Left hindlimb (tissue), 1 donor: Measurements from ENCODE around the gene TPM4.
A peak's percentile ranks its signal among the peaks of the same experiment; 100 is the strongest.
"Not testable (repeated sequence)": the region's sequence is repeated elsewhere in the genome, so short reads cannot be mapped to it uniquely, and the experiment has no call there.

Experiments
- DNase-seq: peaks from one replicate; pipeline ENCODE4 v3.0.0-alpha.2; 2018

The TPM4 gene

DNA sequence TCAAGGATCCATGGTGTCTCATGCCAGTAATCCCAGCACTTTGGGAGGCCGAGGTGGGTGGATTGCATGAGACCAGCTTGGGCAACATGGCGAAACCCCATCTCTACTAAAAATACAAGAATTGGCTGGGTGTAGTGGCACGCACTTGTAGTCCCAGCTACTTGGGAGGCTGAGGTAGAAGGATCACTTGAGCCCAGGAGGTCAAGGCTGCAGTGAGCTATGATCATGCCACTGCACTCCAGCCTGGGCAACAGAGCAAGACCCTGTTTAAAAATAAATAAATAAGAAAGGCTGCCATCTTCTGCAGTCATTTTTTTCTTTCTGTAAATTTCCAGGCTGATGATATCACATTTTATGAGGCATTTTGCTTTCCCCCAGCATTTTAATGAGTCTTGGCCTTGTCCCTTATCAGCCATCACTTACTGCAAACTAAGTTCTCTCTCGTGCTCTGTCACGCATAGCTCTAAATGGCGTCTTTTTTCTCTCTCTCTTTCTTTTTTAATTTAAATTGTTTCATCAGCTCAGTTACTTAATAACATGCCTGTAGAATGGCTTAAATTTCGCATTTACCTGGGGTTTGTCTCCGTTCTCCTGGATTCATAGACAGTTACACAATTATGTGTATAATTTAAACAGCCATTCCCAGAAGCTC is 23.1 kb downstream of the TPM4 start:
- not testable (repeated sequence) for DNase-seq

DNA sequence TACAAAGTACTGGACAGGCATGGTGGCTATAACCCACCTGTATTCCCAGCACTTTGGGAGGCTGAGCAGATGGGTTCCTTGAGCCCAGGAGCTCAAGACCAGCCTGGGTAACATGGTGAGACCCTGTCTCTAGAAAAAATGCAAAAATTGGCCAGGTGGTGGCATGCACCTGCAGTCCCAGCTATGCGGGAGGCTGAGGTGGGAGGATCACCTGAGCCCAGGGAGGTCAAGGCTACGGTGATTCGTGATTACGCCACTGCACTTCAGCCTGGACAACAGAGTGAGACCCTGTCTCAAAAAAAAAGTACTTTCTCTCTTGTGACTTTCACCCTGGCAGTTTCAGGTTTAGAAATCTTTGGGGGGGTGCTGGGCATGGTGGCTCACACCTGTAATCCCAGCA is 24.2 kb downstream of the TPM4 start:
- DNase-seq: no peak

GRCh38 chr19:16104722-16105121 is 28.4 kb downstream of the TPM4 start:
- no peak for DNase-seq

- no peak for DNase-seq
These were observed 29.8 kb downstream of the TPM4 start for GRCh38 chr19:16106121-16106520.

- DNase-seq: peak; percentile 100
These were observed 35.0 kb downstream of the TPM4 start, which contains the start of gene RAB8A for GRCh38 chr19:16111160-16111908. Gene RAB8A (plus strand): TSS chr19:16111889. CDS start chr19:16111902, 13 bp downstream.

DNA sequence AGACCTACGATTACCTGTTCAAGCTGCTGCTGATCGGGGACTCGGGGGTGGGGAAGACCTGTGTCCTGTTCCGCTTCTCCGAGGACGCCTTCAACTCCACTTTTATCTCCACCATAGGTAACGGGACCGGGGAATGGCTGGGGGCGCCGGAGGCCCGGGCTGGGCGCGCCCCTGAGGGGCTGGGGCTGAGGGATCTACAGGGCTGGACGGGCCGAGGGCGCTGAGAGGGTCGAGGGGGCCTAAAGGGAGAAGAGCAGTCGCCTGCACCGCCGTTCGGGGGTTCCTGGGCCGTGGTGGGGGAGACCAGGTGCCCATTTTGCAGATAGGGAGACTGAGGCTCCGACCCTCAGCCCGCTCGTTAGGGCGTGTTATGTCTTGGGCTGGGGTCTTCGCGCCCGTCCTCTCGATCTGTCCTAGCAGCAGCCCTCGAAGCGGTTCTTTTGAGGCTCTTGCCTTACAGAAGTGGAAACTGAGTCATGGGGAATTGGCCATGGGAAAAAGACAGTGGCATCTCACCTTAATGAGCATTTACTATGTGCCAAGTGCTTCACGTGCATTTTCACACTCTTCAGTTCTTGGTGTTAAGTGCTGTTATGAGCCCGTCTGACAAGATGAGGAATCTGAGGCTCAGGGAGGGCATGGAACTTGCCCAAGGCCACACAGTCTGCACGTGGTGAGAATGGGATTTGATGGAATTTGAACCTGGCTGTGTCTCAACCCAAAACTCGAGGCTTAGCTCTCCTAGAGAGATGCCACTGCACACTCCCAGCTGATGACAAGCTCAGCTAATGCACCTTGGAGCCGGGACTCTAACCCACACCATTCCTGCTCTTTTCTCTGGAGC is 35.8 kb downstream of the TPM4 start:
- DNase-seq: no peak

GRCh38 chr19:16112778-16113177 is 36.5 kb downstream of the TPM4 start:
- DNase-seq: no peak

DNA sequence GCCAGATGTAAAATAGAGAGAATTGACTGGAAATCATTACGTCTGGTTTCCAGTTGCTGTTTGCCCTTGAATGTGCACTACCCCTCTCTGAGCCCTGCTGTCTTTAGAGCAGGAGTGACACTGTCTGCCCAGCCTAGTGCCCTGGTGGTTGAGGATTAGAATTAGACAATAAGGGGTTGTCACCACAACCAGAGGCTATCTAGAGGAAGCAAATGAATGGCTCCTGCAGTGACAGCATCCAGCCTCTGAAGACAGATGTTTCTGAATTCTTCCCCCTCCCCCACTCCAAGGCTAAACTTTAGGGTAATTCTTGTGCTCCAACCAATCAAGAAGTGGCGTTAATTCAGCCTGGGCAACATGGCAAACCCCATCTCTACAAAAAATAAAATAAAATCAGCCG is 37.4 kb downstream of the TPM4 start:
- no peak for DNase-seq

GRCh38 chr19:16115301-16116039 is 39.2 kb downstream of the TPM4 start:
- no peak for DNase-seq

DNA sequence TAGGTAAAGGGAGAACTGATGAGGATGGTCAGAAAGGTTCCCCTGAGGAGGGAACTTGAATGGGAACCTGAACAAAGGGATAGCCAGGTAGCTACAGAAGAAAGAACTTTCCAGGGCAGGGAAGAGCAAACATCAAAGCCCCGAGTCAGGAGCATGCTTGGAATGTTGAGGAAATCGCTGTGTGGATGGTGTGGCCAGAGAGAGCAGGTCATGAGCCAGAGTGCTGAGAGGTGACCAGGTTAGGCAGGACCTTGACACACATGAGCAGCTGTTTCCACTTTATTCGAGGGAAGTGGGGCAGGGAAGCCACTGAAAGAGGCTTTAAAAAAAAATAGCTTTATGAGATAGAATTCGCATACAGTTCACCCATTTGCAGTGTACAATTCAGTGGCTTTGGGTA is 39.8 kb downstream of the TPM4 start:
- DNase-seq: no peak

GRCh38 chr19:16117594-16118033 is 41.3 kb downstream of the TPM4 start:
- DNase-seq: no peak

- DNase-seq: no peak
These were observed 42.3 kb downstream of the TPM4 start for GRCh38 chr19:16118489-16119033.

DNA sequence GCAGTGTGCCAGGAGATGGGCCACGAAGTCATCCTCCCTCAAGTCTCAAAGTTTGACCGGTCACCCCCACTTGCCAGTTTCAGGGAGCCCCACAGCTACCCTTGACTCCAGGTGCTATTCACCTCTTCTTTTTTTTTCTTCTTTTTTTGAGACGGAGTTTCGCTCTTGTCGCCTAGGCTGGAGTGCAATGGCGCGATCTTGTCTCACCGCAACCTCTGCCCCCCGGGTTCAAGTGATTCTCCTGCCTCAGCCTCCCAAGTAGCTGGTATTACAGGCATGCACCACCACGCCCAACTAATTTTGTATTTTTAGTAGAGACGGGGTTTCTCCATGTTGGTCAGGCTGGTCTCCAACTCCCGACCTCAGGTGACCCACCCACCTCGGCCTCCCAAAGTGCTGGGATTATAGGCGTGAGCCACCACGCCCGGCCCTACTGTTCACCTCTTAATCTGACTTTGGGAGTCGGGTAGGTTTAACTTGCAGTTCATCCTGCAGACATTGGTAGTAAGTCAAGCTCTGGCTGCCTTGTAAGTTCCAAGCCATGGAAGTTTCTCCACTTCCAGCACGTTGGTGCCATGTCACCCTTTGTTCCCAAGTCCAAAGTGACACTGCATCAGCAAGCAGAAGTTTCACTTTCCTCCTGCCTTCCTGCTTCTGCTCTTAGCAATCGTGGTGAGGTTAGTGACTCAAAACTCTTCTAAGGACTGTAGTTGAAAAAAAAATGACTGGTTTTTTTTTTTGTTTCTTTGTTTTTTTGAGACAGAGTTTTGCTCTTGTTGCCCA is 43.0 kb downstream of the TPM4 start:
- not testable (repeated sequence) for DNase-seq

GRCh38 chr19:16121141-16121540 is 44.8 kb downstream of the TPM4 start:
- DNase-seq: no peak

GRCh38 chr19:16121967-16122366 is 45.7 kb downstream of the TPM4 start:
- no peak for DNase-seq

DNA sequence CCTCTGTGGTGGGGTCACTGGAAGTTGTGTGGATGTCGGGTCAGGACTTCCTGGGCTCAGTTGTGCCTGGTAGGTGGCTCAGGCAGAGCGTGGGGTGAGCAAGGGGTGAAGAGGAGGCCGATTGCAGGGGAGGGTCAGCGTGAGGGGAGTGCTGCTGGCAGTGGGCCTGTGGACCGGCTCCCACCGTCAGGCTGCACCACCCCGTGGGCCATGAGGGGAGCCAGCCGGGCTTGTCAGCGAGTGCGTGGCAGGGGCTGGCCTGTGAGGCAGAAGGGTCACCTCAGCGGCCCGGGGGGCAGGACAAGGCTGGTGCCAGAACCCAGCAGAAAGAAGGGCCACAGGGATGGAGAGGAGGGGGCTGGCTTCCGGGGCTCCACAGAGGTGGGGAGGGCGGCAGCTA is 48.7 kb downstream of the TPM4 start:
- no peak for DNase-seq

DNA sequence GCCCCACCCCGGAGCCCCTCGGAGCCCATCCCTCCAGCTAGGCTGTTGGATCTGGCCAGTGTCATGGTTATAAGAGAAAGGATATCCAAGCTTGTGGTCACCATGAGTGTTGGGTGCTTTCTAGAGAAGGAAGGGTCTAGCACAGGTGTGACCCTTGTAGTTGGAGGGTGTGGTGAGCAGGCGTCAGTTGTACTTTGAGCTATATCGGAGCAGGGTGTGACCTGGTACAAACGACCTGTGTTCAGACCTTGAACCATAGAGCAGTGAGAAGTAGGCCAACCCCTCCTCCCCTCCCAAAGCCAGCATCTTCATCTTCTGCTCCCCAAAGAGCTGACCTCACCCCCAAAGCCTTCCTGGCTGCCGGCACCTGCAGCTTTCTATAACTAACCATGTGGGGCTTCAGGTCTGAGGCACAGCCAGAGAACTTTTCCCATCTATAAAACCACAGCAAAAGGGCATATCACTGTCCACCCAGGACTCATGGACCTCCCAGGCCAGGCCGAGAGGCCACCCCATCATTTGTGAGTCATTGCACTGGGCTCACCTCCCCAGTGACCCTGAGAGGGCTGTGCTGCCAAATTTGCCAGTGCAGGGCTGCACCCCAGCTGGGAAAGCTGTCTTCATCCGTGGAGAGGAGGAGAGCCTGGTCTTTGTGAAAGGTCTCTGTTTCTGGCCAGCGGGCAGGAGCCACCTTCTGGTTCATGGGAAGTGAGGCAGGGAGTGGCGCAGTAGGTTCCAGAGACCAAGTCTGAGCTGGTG is 49.6 kb downstream of the TPM4 start:
- DNase-seq: no peak

DNA sequence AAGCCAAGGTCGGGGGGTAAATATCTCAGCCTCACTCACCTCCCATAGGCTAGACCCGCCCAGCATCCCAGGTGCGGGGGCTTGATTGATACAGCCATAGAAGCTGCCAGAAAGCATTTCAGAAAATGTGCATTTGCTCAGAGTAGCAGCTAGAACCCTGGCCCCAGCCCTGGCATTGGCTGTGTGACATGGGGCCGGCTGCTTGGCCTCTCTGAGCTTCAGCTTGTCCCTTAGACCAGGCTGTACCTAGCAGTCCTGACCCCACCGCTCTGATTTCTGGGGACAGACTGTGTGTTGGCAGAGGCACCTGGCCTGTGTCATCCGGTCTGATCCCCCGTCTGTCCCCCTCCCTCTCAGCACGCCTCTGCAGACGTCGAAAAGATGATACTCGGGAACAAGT is 50.8 kb downstream of the TPM4 start:
- no peak for DNase-seq

DNA sequence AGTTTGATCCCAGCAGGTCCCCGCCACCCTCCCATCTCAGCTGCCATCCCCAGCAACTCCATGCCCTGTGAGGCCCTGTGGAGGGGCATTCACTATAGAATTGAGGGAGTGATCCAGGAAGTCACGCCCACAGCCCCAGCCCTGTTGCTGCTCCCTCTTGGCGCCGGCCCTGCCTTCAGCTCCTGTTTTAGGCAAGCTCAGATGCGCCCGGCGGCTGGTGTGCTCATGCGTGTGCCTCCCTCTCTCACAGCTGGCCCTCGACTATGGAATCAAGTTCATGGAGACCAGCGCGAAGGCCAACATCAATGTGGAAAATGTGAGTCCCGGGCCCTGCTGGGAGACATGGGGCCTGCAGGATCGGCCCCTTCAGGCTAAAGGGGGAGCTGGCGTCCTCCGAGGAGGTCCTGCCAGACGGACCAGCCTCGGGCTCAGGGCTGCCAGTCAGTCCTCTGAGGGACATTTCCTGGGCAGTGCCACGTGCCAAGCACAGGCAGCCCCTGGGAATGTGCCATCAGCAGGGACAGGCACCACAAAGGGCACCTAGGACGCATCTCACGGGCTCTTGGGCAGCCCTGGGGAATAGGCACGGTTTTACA is 51.6 kb downstream of the TPM4 start:
- DNase-seq: no peak

DNA sequence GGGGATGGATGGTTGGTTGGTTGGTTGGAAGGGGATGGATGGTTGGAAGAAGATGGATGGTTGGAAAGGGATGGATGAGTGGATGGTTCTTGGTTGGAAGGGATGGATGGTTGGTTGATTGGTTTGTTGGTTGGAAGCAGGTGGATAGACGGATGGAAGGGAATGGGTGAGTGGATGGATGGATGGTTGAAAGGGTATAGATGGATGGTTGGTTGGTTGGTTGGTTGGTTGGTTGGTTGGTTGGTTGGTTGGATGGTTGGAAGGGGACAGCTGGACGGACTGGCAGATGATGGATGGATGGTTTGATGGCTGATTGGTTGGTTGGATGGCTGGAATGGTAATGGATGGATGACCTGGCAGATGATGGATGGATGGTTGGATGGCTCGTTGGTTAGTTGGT is 55.4 kb downstream of the TPM4 start:
- no peak for DNase-seq

DNA sequence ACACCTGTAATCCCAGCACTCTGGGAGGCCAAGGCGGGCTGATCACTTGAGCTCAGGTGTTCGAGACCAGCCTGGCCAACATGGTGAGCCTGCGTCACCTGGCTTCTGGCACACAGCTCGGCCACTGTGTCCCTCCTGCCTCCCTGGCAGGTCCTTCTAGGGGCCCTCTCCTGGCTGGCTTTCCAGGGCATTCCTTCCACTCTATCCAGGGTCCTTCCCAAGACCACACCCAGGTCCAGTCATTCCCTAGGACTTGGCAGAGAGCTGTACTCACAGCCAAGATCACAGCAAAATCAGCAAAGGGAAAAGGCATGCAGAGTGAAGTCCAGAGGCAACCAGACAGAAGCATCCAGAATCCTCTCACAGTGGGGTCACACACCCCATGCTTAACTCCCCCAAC is 57.5 kb downstream of the TPM4 start:
- no peak for DNase-seq
